ENCODE measurements around the gene PLEKHN1.
"Not testable (repeated sequence)": the region's sequence is repeated elsewhere in the genome, so short reads cannot be mapped to it uniquely, and the experiment has no call there.

The PLEKHN1 gene

GRCh38 chr1:995665-996633 is 29.7 kb downstream of the PLEKHN1 start:
- no peak for DNase-seq

- DNase-seq = no peak
Observed at GRCh38 chr1:996851-997712, 30.8 kb downstream of the PLEKHN1 start.

GRCh38 chr1:997713-997992 is 31.4 kb downstream of the PLEKHN1 start:
- DNase-seq = no peak

GRCh38 chr1:997993-998744 is 31.9 kb downstream of the PLEKHN1 start:
- no peak for DNase-seq

GRCh38 chr1:998745-998994 is 32.4 kb downstream of the PLEKHN1 start:
- no peak for DNase-seq

- peak; percentile 80 for DNase-seq
Observed at GRCh38 chr1:998995-999724, 32.9 kb downstream of the PLEKHN1 start.

GRCh38 chr1:999725-1000356 is 33.6 kb downstream of the PLEKHN1 start, which contains the start of gene HES4:
Gene HES4, minus strand, starts transcription at chr1:1000097. Its CDS starts 124 bp downstream, at chr1:999973.
- DNase-seq = peak; percentile 91

- DNase-seq = peak; percentile 85
Observed at GRCh38 chr1:1000357-1001056, 34.2 kb downstream of the PLEKHN1 start.

- no peak for DNase-seq
Observed at GRCh38 chr1:1001057-1001783, 34.9 kb downstream of the PLEKHN1 start.

- DNase-seq = no peak
Observed at GRCh38 chr1:1003618-1004419, 37.5 kb downstream of the PLEKHN1 start.

- DNase-seq = no peak
Observed at GRCh38 chr1:1004420-1004779, 38.1 kb downstream of the PLEKHN1 start.

- peak; percentile 72 for DNase-seq
Observed at GRCh38 chr1:1004780-1005697, 38.8 kb downstream of the PLEKHN1 start.

GRCh38 chr1:1005774-1006304 is 39.6 kb downstream of the PLEKHN1 start:
- DNase-seq = no peak

- DNase-seq = no peak
Observed at GRCh38 chr1:1006305-1007159, 40.2 kb downstream of the PLEKHN1 start.

- DNase-seq = not testable (repeated sequence)
Observed at GRCh38 chr1:1010131-1010530, 43.8 kb downstream of the PLEKHN1 start.

GRCh38 chr1:1011396-1011949 is 45.2 kb downstream of the PLEKHN1 start:
- DNase-seq = no peak

- not testable (repeated sequence) for DNase-seq
Observed at GRCh38 chr1:1012736-1013104, 46.4 kb downstream of the PLEKHN1 start.
